ENCODE data around the gene ZNF607.

DNA sequence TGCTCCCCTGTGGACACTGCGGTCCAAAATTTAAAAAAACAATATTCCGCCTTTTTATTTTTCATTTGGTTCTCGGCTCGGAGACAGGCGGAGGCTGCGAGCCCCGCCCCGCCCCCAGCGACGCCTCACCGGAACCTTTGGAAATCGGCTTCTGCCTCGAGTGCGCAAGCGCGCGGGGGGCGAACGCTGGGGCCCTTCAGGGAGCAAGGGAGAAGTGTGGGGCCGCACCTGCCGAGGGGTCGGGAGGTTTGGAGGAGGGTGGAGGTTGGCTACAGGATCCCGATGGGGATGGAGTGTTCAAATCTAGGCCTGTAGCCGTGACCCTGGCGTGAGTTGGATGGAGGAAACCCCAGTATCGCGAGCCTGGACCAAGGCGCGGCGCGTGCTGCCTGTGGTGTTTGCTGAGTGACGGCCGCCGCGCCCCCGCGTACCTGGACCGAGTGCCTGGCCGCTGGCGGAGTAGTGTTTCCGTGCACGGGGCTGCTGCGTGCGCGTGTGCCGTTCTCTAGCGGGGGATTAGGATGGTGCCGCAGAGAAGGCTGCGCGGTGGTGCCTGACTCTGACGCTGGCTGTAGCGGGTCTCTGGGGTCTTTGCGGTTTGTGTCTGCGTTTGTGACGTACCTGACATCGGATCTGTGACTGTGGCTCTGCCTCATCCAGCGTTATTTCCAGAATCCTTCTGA lies 63.7 kb downstream of the ZNF607 start:
- TF ChIP-seq, protein P1, sequence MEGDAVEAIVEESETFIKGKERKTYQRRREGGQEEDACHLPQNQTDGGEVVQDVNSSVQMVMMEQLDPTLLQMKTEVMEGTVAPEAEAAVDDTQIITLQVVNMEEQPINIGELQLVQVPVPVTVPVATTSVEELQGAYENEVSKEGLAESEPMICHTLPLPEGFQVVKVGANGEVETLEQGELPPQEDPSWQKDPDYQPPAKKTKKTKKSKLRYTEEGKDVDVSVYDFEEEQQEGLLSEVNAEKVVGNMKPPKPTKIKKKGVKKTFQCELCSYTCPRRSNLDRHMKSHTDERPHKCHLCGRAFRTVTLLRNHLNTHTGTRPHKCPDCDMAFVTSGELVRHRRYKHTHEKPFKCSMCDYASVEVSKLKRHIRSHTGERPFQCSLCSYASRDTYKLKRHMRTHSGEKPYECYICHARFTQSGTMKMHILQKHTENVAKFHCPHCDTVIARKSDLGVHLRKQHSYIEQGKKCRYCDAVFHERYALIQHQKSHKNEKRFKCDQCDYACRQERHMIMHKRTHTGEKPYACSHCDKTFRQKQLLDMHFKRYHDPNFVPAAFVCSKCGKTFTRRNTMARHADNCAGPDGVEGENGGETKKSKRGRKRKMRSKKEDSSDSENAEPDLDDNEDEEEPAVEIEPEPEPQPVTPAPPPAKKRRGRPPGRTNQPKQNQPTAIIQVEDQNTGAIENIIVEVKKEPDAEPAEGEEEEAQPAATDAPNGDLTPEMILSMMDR (IDR thresholded peaks at IDR 0.05), result no peak
- TF ChIP-seq POLR2A (IDR thresholded peaks at IDR 0.05), result no peak

Measured in tibial nerve (tissue), 3 donors.